Mesenchymal stem cell (in vitro differentiated cells and primary cell): ENCODE results near the gene TEX13D.

Experiments
- DNase-seq: peaks from one replicate; pipeline ENCODE4 v3.0.0-alpha.2; 2013
- H2AFZ ChIP-seq: one replicate; pipeline ENCODE4 v1.6.1; 2013; ENCODE audit warnings: low read depth, mild to moderate bottlenecking, control low read depth, inconsistent platforms, low read length, moderate library complexity
- H2AK5ac ChIP-seq: 2 replicates; pipeline ENCODE4 v1.6.1; 2013; ENCODE audit warnings: low read length, moderate library complexity, mild to moderate bottlenecking, inconsistent platforms; ENCODE audit not compliant: severe bottlenecking
- H2BK120ac ChIP-seq: one replicate; pipeline ENCODE4 v1.6.1; 2013; ENCODE audit warnings: low read depth, mild to moderate bottlenecking, inconsistent platforms, low read length, moderate library complexity
- H2BK12ac ChIP-seq, 2 experiments: one replicate each; pipeline ENCODE4 v1.6.1; 2013; ENCODE audit warnings: inconsistent platforms in 2 of 2, low read length in 2 of 2, mild to moderate bottlenecking in 2 of 2, moderate library complexity in 2 of 2, control low read depth in 1 of 2
- H2BK15ac ChIP-seq: one replicate; pipeline ENCODE4 v1.6.1; 2013; ENCODE audit warnings: mild to moderate bottlenecking, low read depth, inconsistent platforms; ENCODE audit not compliant: poor library complexity, severe bottlenecking
- H2BK5ac ChIP-seq: 2 replicates; pipeline ENCODE4 v1.6.1; 2013; ENCODE audit warnings: low read depth, mild to moderate bottlenecking, low read length, control low read depth, inconsistent platforms; ENCODE audit not compliant: poor library complexity, severe bottlenecking
- H3K14ac ChIP-seq, 2 experiments: one replicate each; pipeline ENCODE4 v1.6.1; 2013; ENCODE audit warnings: inconsistent platforms in 2 of 2, low read length in 2 of 2, control low read depth in 1 of 2, mild to moderate bottlenecking in 1 of 2, moderate library complexity in 1 of 2
- H3K18ac ChIP-seq, 2 experiments: one replicate each; pipeline ENCODE4 v1.6.1; 2013; ENCODE audit warnings: inconsistent platforms in 2 of 2, low read length in 2 of 2, control low read depth in 1 of 2, low read depth in 1 of 2, mild to moderate bottlenecking in 1 of 2
- H3K23ac ChIP-seq, 2 experiments: one replicate each; pipeline ENCODE4 v1.6.1; 2013; ENCODE audit warnings: inconsistent platforms in 2 of 2, low read length in 2 of 2, mild to moderate bottlenecking in 2 of 2, moderate library complexity in 2 of 2, control low read depth in 1 of 2
- H3K27ac ChIP-seq: 2 replicates; pipeline ENCODE4 v1.5.1; 2013; ENCODE audit warnings: mild to moderate bottlenecking, moderate library complexity, low read length, control low read depth, inconsistent platforms; ENCODE audit not compliant: poor library complexity, severe bottlenecking
- H3K27me3 ChIP-seq, 2 experiments: 2 replicates each; pipeline versions ENCODE4 v1.6.1 to v1.7.0; 2013; ENCODE audit warnings: low read length in 2 of 2, mild to moderate bottlenecking in 2 of 2, moderate library complexity in 2 of 2, control low read depth in 1 of 2, inconsistent platforms in 1 of 2; ENCODE audit not compliant: control insufficient read depth in 1 of 2, insufficient read depth in 1 of 2
- H3K36me3 ChIP-seq, 2 experiments: 2 replicates each; pipeline versions ENCODE4 v1.6.1 to v1.7.0; 2013; ENCODE audit warnings: low read length in 2 of 2, control low read depth in 1 of 2, inconsistent platforms in 1 of 2, low read depth in 1 of 2, mild to moderate bottlenecking in 1 of 2; ENCODE audit not compliant: insufficient read depth in 2 of 2, control insufficient read depth in 1 of 2
- H3K4ac ChIP-seq, 2 experiments: one replicate each; pipeline ENCODE4 v1.6.1; 2013; ENCODE audit warnings: inconsistent platforms in 2 of 2, low read length in 2 of 2, mild to moderate bottlenecking in 2 of 2, moderate library complexity in 2 of 2, control low read depth in 1 of 2, low read depth in 1 of 2
- H3K4me1 ChIP-seq: 2 replicates; pipeline ENCODE4 v1.6.1; 2013; ENCODE audit warnings: low read depth, low read length, control low read depth; ENCODE audit not compliant: control insufficient read depth, insufficient read depth
- H3K4me2 ChIP-seq: 2 replicates; pipeline ENCODE4 v1.6.1; 2013; ENCODE audit warnings: low read length, mild to moderate bottlenecking, inconsistent platforms; ENCODE audit not compliant: poor library complexity, severe bottlenecking
- H3K4me3 ChIP-seq, 2 experiments: 2 replicates each; pipeline versions ENCODE4 v1.5.1 to v1.7.0; 2013; ENCODE audit warnings: low read length in 2 of 2, mild to moderate bottlenecking in 2 of 2, control low read depth in 1 of 2, low read depth in 1 of 2; ENCODE audit not compliant: insufficient read depth in 1 of 2
- H3K79me1 ChIP-seq: replicated peaks from 2 replicates; pipeline ENCODE4 v1.6.1; 2013; ENCODE audit warnings: mild to moderate bottlenecking, control low read depth, low read length, inconsistent platforms; ENCODE audit not compliant: poor library complexity, severe bottlenecking
- H3K9ac ChIP-seq: 2 replicates; pipeline ENCODE4 v1.7.0; 2013; ENCODE audit warnings: mild to moderate bottlenecking, low read length, moderate library complexity
- H3K9me3 ChIP-seq: 2 replicates; pipeline ENCODE4 v1.7.0; 2013; ENCODE audit warnings: mild to moderate bottlenecking, low read length; ENCODE audit not compliant: control insufficient read depth
- H4K8ac ChIP-seq: one replicate; pipeline ENCODE4 v1.6.1; 2013; ENCODE audit warnings: inconsistent platforms, mild to moderate bottlenecking, low read length, moderate library complexity
- H4K91ac ChIP-seq: one replicate; pipeline ENCODE4 v1.6.1; 2013; ENCODE audit warnings: mild to moderate bottlenecking, low read length, inconsistent platforms
- WGBS: methylation state at CpG from one replicate; pipeline ENCODE4 v1.1.7; 2013; ENCODE audit warnings: mixed read lengths; 5-methylcytosine and 5-hydroxymethylcytosine counted together

Gene TEX13D

DNA sequence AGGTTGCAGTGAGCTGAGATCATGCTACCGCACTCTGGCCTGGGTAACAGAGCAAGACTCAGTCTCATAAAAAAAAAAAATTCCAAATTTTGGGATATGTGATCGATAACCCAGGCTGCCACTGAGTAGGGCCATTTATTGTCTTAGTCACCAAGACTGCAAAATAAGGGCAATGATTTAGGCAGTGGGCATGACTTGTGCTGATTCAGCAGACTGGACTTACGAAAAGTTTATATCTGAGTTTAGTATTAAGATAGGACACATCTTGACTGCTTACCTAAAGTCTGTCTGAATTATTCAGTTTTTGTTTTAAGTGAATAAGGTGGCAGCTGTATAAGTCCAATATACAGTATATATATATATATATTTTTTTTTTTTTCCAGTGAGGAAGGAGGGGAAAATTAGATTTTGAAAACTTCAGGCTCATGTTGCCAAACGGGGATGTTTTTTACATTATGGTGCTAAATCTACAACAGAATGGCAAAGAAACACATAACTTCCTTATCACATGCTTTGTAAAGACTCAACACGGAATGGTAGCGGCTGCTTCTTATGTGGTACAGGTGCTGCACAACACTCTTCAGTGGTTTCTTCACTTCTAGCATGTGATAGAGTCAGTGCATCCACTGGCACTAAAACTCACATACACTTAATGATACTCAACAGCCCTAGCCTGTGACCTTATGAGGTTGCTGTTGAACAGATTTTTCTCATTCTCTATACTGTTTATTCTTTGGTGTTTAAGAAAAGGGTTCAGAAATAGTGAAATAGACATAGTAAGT is 6.5 kb downstream of the TEX13D start:
- Histone ChIP-seq H3K4ac (no peak overlapping the region), H3K4me3 (no peak overlapping the region), H3K9me3 (no peaks in the 10 kb centered on the region), H2AFZ (no peak overlapping the region), H3K27me3 (peaks cover 0 to 10% of the 10 kb centered on the region in 2 experiments), H2AK5ac (no peak overlapping the region), H2BK120ac (no peak overlapping the region), H3K4me2 (no peak overlapping the region), H4K91ac (no peak overlapping the region), H3K79me1 (no peaks in the 10 kb centered on the region), H3K23ac (no peak overlapping the region), H3K14ac (no peak overlapping the region), H3K4me1 (no peaks in the 10 kb centered on the region), H3K36me3 (no peaks in the 10 kb centered on the region), H3K9ac (no peak overlapping the region), H2BK5ac (no peak overlapping the region), H2BK15ac (no peak overlapping the region), H3K27ac (no peak overlapping the region), H2BK12ac (no peak overlapping the region), H4K8ac (no peak overlapping the region), H3K18ac (no peak overlapping the region)
- DNase-seq: no peak
- 93% methylated on average over 6 of the region's 6 CpGs for WGBS

DNA sequence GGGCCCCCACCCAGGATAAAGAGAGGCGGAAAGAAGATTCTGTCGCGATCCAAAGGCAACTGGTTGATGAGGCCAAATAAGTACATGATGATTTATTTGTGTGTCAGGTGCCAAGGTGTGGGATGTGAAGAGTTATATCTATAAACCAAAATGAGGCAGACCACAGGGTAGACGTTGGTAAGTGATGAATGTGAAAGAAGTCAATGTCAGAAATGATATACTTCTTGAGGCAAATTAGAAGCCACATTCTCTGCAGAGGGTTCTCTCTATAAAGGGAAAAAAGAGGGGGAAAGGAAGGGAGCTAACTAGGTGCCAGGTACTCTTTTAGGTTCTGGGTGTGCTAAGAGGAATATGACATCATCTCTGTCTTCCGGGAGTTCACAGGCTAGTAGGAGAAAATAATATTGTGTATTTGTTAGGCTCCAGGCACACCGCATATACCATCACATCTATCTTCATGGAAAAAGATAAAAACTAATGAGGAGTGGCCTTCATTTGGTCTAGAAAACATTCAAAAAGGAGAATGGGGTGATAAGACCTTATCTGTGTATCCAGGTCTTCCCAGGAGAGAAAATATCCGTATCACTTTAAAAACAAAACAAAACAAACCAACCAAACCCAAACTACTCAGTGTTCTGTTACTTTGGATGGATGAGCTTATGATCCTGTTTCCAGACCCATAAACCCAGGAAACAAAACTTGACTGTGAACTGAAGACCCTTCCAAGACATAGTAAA is 9.1 kb downstream of the TEX13D start:
- no peak overlapping the region for H3K23ac ChIP-seq
- H3K4me2 ChIP-seq: no peak overlapping the region
- H2AK5ac ChIP-seq: no peak overlapping the region
- H2AFZ ChIP-seq: no peak overlapping the region
- no peak overlapping the region for H3K14ac ChIP-seq
- H3K4me1 ChIP-seq: no peaks in the 10 kb centered on the region
- H3K18ac ChIP-seq: no peak overlapping the region
- H3K27ac ChIP-seq: no peak overlapping the region
- H3K9me3 ChIP-seq: no peaks in the 10 kb centered on the region
- no peak overlapping the region for H4K91ac ChIP-seq
- H2BK5ac ChIP-seq: no peak overlapping the region
- no peaks in the 10 kb centered on the region for H3K36me3 ChIP-seq
- no peaks in the 10 kb centered on the region for H3K79me1 ChIP-seq
- no peak overlapping the region for H2BK120ac ChIP-seq
- H3K9ac ChIP-seq: no peak overlapping the region
- no peak overlapping the region for H3K4ac ChIP-seq
- H2BK12ac ChIP-seq: no peak overlapping the region
- no peak overlapping the region for H3K4me3 ChIP-seq
- no peak overlapping the region for H2BK15ac ChIP-seq
- DNase-seq: no peak
- H3K27me3 ChIP-seq: peaks cover 0 to 5% of the 10 kb centered on the region in 2 experiments
- H4K8ac ChIP-seq: no peak overlapping the region
- 83% methylated on average over 4 of the region's 7 CpGs for WGBS

DNA sequence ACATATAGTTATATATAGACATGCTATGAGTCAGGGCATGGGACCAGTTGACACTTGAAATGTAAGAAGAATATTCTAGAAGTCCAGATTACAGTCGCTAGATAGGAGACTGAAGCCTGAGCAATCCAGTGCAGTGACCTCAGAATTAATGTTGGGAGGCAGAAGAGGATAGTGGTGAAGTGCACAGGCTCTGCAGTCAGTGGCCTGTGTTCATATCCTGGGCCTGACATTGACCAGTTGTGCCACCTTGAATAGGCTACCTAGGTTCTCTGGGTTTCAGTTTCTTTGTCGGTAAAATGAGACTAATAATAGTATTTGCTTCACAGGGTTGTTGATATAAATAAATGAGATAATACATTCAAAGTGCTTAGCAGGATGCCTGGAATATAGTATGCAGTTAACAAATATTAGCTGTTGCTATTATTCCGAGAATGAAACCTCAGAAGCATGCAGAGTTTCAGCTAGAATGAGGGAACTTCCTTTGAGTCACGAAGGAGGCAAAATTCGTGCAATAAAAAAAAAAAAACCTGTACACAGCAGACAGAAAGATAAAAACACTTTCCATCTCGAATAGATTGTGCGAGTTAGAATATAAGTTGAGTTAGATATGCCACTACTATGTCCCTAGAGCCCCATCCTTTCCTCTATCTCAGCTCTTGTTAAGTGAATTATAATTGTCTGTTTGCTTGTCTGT is 9.9 kb downstream of the TEX13D start:
- Histone ChIP-seq H3K4me2 (no peak overlapping the region), H3K79me1 (no peaks in the 10 kb centered on the region), H2BK120ac (no peak overlapping the region), H3K9ac (no peak overlapping the region), H2BK5ac (no peak overlapping the region), H3K36me3 (no peaks in the 10 kb centered on the region), H2AFZ (no peak overlapping the region), H2AK5ac (no peak overlapping the region), H2BK15ac (no peak overlapping the region), H2BK12ac (no peak overlapping the region), H3K27ac (no peak overlapping the region), H3K18ac (no peak overlapping the region), H4K8ac (no peak overlapping the region), H3K4ac (no peak overlapping the region), H3K4me3 (no peak overlapping the region), H3K9me3 (no peaks in the 10 kb centered on the region), H3K27me3 (no peaks in the 10 kb centered on the region), H4K91ac (no peak overlapping the region), H3K4me1 (no peaks in the 10 kb centered on the region), H3K23ac (no peak overlapping the region), H3K14ac (no peak overlapping the region)
- 87% methylated on average over 4 of the region's 7 CpGs for WGBS
- no peak for DNase-seq

DNA sequence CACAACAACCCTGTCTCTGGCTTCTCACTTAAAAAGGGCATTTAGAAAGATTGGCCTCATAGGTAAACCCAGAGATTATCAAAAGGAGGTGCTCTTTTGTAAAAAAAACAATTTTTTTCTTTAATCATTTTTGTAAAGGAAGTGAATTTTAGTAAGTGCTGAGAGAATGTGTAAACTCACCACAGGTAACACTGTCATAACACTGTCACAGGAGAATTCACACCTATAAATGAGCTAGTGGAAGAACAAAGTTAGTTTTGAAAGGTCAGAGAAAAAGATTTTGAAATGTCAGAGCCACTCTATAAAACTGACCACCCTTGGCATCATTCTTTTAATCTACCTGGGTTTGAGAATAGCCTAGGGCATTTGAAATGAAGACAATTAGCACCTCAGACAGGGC is 10.6 kb downstream of the TEX13D start:
- no peak overlapping the region for H3K14ac ChIP-seq
- H3K36me3 ChIP-seq: no peaks in the 10 kb centered on the region
- no peaks in the 10 kb centered on the region for H3K79me1 ChIP-seq
- no peak overlapping the region for H4K91ac ChIP-seq
- no peak overlapping the region for H4K8ac ChIP-seq
- no peak overlapping the region for H3K27ac ChIP-seq
- no peak overlapping the region for H2AK5ac ChIP-seq
- H3K9ac ChIP-seq: no peak overlapping the region
- no peak overlapping the region for H3K4ac ChIP-seq
- no peaks in the 10 kb centered on the region for H3K27me3 ChIP-seq
- H2BK120ac ChIP-seq: no peak overlapping the region
- no peak for DNase-seq
- no peaks in the 10 kb centered on the region for H3K4me1 ChIP-seq
- H2BK12ac ChIP-seq: no peak overlapping the region
- no peaks in the 10 kb centered on the region for H3K9me3 ChIP-seq
- no peak overlapping the region for H3K4me3 ChIP-seq
- H2BK5ac ChIP-seq: no peak overlapping the region
- H3K4me2 ChIP-seq: no peak overlapping the region
- H2AFZ ChIP-seq: no peak overlapping the region
- H2BK15ac ChIP-seq: no peak overlapping the region
- H3K18ac ChIP-seq: no peak overlapping the region
- no peak overlapping the region for H3K23ac ChIP-seq
